ENCODE results near the gene ATAD3C. TPM values are rescaled to one million over a fixed set of nuclear protein-coding genes. Genes with fewer than 3 reads are reported as not detected.
"Not testable (repeated sequence)": the region's sequence is repeated elsewhere in the genome, so short reads cannot be mapped to it uniquely, and the experiment has no call there.

Gene ATAD3C
- total and polyA plus RNA-seq, 2 donors (not counting 3 experiments of a cell fraction or from before 2014, with no cell fraction given): 0.01 TPM; not detected in 1

- no TSS peak for BruUV-seq (replicated peaks)
- H3K36me3 ChIP-seq (ENCODE audit: control insufficient read depth in 2 of 2, extremely low read depth in 1 of 2, insufficient read depth in 2 of 2, low read length in 2 of 2): peaks cover 3 to 10% of the 10 kb centered on the region in 2 experiments
- no peaks in the 10 kb centered on the region for H4K20me1 ChIP-seq (replicated peaks; ENCODE audit: control insufficient read depth, extremely low read depth, insufficient read depth, low read length)
- peak; percentile 55 for DNase-seq (ENCODE audit: low read depth, low spot score)
- H2AFZ ChIP-seq (ENCODE audit: low read depth, low read length): peak overlapping the region; percentile 67
- ChIA-PET POLR2A (interaction anchor here (1.1 to 1.4 kb wide), 3 partner anchors 9 to 33 kb away, joined by 4 to 6 read pairs (median 4); partner anchors contain the start of genes AURKAIP1 and CCNL2), CTCF (interaction anchor here (1.0 to 2.0 kb wide), 4 partner anchors 8 to 33 kb away, joined by 3 to 26 read pairs (median 4); partner anchors contain the start of gene ANKRD65)
- peak; percentile 72 for FAIRE-seq
- no peak for TF ChIP-seq POLR2AphosphoS5 (IDR thresholded peaks at IDR 0.05; ENCODE audit: insufficient read depth, low read depth, low read length)
- TF ChIP-seq, protein P1, sequence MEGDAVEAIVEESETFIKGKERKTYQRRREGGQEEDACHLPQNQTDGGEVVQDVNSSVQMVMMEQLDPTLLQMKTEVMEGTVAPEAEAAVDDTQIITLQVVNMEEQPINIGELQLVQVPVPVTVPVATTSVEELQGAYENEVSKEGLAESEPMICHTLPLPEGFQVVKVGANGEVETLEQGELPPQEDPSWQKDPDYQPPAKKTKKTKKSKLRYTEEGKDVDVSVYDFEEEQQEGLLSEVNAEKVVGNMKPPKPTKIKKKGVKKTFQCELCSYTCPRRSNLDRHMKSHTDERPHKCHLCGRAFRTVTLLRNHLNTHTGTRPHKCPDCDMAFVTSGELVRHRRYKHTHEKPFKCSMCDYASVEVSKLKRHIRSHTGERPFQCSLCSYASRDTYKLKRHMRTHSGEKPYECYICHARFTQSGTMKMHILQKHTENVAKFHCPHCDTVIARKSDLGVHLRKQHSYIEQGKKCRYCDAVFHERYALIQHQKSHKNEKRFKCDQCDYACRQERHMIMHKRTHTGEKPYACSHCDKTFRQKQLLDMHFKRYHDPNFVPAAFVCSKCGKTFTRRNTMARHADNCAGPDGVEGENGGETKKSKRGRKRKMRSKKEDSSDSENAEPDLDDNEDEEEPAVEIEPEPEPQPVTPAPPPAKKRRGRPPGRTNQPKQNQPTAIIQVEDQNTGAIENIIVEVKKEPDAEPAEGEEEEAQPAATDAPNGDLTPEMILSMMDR (IDR thresholded peaks at IDR 0.05; ENCODE audit: extremely low read depth in 1 of 2, insufficient read depth in 1 of 2, low read depth in 1 of 2, low read length in 2 of 2): peak in 1 of 2 donors; percentile 28
- dilution Hi-C loops (cut with MboI; ENCODE audit: extremely low pct_ligation_motif_present, low sequenced_read_pairs) (no loop called here), intact Hi-C loops (cut with micrococcal nuclease) (loop anchor here (1.0 to 2.0 kb wide), 5 partner anchors 8 to 97 kb away; partner anchors contain the start of genes AURKAIP1 and CCNL2)
- peak overlapping the region; percentile 86 for H3K9ac ChIP-seq (replicated peaks; ENCODE audit: extremely low read depth, insufficient read depth, low read length)
- peak overlapping the region; percentile 63 for H3K4me2 ChIP-seq (ENCODE audit: insufficient read depth, low read length)
- no peaks in the 10 kb centered on the region for H3K27me3 ChIP-seq (ENCODE audit: control insufficient read depth in 2 of 2, insufficient read depth in 2 of 2, low read length in 2 of 2)
- peaks cover 11% of the 10 kb centered on the region for H3K4me1 ChIP-seq (ENCODE audit: control insufficient read depth, extremely low read depth, insufficient read depth, low read length)
- H3K9me1 ChIP-seq (replicated peaks; ENCODE audit: control insufficient read depth, extremely low read depth, insufficient read depth, low read length): no peaks in the 10 kb centered on the region
- H3K27ac ChIP-seq (ENCODE audit: insufficient read depth, low read depth, low read length): peak overlapping the region; percentile 54
- H3K4me3 ChIP-seq (replicated peaks in 1 of 3; ENCODE audit: insufficient read depth in 1 of 3, low read depth in 1 of 3, low read length in 3 of 3): peak overlapping the region; percentile 73 to 87 (median 86)
- H3K9me3 ChIP-seq (replicated peaks; ENCODE audit: control insufficient read depth, insufficient read depth, low read length): no peaks in the 10 kb centered on the region
- H3K79me2 ChIP-seq (ENCODE audit: control insufficient read depth, insufficient read depth, low read length): peaks cover 43% of the 10 kb centered on the region
These were observed 41.7 kb upstream of the ATAD3C start for GRCh38 chr1:1407636-1408318.

DNA sequence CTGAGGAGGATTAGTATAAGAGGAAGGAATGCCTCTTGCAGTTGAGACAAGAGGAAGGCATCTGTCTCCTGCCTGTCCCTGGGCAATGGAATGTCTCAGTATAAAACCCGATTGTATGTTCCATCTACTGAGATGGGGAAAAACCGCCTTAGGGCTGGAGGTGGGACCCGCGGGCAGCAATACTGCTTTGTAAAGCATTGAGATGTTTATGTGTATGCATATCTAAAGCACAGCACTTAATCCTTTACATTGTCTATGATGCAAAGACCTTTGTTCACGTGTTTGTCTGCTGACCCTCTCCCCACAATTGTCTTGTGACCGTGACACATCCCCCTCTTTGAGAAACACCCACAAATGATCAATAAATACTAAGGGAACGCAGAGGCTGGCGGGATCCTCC, 39.3 kb upstream of the ATAD3C start:
- H3K27ac ChIP-seq (ENCODE audit: insufficient read depth, low read depth, low read length); CTCF ChIA-PET; DNase-seq (ENCODE audit: low read depth, low spot score); H4K20me1 ChIP-seq (replicated peaks; ENCODE audit: control insufficient read depth, extremely low read depth, insufficient read depth, low read length); H3K4me2 ChIP-seq (ENCODE audit: insufficient read depth, low read length); H3K9me3 ChIP-seq (replicated peaks; ENCODE audit: control insufficient read depth, insufficient read depth, low read length); intact Hi-C loops (cut with micrococcal nuclease); BruUV-seq (replicated peaks); H3K36me3 ChIP-seq (ENCODE audit: control insufficient read depth in 2 of 2, extremely low read depth in 1 of 2, insufficient read depth in 2 of 2, low read length in 2 of 2); H3K9me1 ChIP-seq (replicated peaks; ENCODE audit: control insufficient read depth, extremely low read depth, insufficient read depth, low read length); dilution Hi-C loops (cut with MboI; ENCODE audit: extremely low pct_ligation_motif_present, low sequenced_read_pairs); FAIRE-seq; H3K27me3 ChIP-seq (ENCODE audit: control insufficient read depth in 2 of 2, insufficient read depth in 2 of 2, low read length in 2 of 2); H3K4me3 ChIP-seq (replicated peaks in 1 of 3; ENCODE audit: insufficient read depth in 1 of 3, low read depth in 1 of 3, low read length in 3 of 3); H2AFZ ChIP-seq (ENCODE audit: low read depth, low read length); H3K9ac ChIP-seq (replicated peaks; ENCODE audit: extremely low read depth, insufficient read depth, low read length); POLR2A ChIA-PET: not testable (repeated sequence)
- Histone ChIP-seq H3K4me1 (ENCODE audit: control insufficient read depth, extremely low read depth, insufficient read depth, low read length) (peaks cover 11% of the 10 kb centered on the region), H3K79me2 (ENCODE audit: control insufficient read depth, insufficient read depth, low read length) (peaks cover 38% of the 10 kb centered on the region)

Measured in endothelial cell of umbilical vein (primary cell).